HG02623 (cell line): ENCODE results near the gene TASL.
A peak's percentile ranks its signal among the peaks of the same experiment; 100 is the strongest.
"Not testable (repeated sequence)": the region's sequence is repeated elsewhere in the genome, so short reads cannot be mapped to it uniquely, and the experiment has no call there.

Source experiments
- ATAC-seq: cut with Tn5 transposase; IDR thresholded peaks from one replicate; pipeline ENCODE4 v1.9.1; 2021; ENCODE audit warnings: moderate library complexity; ENCODE audit not compliant: unreplicated experiment

The TASL gene

GRCh38 chrX:30580641-30581040, 3.1 kb upstream of the TASL start:
- no peak for ATAC-seq

DNA sequence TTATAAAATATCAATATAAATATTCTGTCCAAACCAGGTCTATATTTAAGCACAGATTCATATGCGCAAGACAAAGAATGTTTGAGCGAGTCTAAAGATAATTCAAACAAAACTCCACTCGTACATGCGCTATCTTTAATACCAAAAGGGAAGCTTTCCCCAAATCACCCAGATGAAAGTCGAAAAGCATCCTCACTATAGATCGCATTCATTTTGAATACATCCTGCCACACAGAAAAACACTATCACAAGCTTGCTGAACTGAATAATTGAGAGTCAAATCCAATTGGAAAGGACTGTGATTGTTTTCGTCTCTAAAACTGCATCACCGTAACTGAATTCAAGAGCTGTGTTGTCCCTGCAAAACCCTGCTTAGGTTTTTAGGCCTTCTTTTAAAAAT, 685 bp downstream of the TASL start:
- ATAC-seq = no peak

DNA sequence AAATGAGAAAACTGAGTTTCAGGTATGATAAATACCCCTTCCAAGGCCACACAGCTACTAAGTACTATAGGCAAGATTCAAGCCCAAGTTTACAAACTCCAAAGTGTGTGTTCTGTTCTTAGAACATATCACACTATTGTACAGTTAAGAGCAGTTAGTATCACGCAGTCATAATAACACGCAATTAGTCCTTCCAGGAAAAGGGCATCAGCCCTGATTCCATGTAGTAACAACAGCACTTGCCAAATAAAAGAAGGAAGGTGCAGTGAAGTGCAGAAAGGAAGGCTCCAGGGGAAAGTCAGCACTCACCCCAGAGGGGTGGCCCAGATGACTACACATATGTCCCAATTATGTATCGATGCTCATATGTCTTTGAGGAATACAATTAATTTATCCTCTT, 4.4 kb downstream of the TASL start:
- ATAC-seq = no peak

DNA sequence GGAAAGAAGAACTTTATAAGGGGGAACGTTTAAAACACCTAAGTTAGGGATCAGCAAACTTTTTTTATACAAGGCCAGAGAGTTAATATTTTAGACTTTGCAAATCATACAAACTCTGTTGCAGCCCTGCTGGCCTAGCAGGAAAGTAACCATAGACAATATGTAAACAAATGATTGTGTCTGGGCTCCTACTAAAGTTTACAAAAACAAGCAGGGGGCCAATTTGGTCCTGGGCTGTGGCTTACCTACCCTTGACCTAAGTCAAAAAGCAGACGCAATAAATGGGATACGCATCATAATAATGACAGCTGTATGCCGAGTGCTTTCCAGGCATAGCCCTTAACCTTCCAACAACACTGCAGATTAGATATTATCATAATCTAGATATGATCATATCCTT, 4.9 kb downstream of the TASL start:
- no peak for ATAC-seq

DNA sequence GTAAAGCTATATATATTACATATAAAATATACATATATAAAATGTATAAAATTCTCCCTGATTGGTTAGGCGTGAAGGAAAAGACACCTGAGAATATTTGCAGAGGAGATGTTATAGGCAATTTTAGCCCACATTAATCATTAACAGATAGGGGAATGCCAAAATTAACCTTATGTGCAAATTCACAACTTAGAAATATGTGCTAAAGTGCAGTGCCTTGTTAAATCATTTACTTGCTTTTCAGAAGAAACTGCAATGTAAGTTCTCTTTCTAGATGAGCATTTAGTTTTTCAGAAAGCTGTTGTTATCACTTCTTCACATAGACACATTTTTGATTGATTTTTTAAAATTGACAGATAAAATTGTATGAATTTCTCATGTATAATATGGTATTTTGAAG, 5.6 kb downstream of the TASL start:
- ATAC-seq = no peak

DNA sequence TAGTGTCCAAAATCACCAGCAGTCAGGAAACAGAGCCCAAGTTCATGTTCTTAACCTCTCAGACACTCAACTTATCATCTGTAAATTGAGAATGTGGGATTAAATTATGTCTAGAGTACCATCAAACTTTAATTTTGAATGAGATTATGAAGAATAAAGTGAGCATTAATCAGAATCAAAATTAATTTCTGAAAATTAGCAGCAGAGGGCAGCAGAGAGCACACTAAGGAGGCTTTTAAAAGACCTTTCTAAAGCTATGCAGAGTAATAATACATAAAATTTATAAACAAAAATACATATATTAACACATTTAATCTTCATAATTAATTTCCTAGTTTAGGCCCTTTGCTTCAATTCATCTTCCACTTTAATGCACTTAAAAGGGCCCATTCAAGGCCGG, 7.1 kb downstream of the TASL start:
- ATAC-seq = no peak

- peak; percentile 63 for ATAC-seq
Measured at GRCh38 chrX:30568136-30568535, 9.4 kb downstream of the TASL start.

- not testable (repeated sequence) for ATAC-seq
Measured at GRCh38 chrX:30563070-30563469, 14.5 kb downstream of the TASL start.

GRCh38 chrX:30561191-30561590, 16.4 kb downstream of the TASL start:
- ATAC-seq = no peak

DNA sequence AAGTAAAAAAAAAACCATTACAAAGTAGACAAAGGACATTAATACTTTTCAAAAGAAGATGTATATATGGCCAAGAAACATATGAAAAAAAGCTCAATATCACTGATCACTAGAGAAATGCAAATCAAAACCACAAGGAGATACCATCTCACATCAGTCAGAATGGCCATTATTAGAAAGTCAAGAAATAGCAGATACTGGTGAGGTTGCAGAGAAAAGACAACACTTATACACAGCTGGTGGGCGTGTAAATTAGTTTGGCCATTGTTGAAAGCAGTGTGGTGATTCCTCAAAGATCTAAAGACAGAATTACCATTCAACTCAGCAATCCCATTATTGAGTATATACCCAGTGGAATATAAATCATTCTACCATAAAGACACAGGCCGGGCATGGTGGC, 39.3 kb downstream of the TASL start:
- ATAC-seq = no peak

GRCh38 chrX:30533835-30534234, 43.7 kb downstream of the TASL start:
- ATAC-seq = no peak

- ATAC-seq = no peak
Measured at GRCh38 chrX:30533266-30533665, 44.3 kb downstream of the TASL start.

- no peak for ATAC-seq
Measured at GRCh38 chrX:30530606-30531005, 47.0 kb downstream of the TASL start.

DNA sequence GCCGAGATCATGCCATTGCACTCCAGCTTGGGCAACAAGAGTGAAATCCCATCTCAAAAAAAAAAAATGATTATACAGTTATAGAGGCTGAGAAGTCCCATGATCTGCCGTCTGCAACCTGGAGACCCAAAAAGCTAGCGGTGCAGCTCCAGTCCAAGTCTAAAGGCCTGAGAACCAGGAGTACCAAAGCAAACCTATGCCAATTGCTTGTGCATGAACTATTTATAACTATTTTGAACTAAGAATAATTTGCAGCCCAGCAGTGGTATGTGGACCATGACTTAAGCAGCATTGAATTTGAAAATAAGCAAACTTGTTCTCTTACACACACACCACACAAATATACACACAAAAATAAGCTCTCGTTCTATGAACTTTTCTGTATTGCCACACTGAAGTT, 51.8 kb downstream of the TASL start:
- no peak for ATAC-seq

- no peak for ATAC-seq
Measured at GRCh38 chrX:30521440-30522182, 56.0 kb downstream of the TASL start.

- ATAC-seq = no peak
Measured at GRCh38 chrX:30513284-30513683, 64.3 kb downstream of the TASL start.
